Brain microvascular endothelial cell (primary cell): ENCODE results near the gene JAML.

Experiments
- DNase-seq: peaks from one replicate; pipeline ENCODE4 v3.0.0-alpha.2; 2020
- H3K27ac ChIP-seq: fragments of 250-450 bp; sonication (Bioruptor Pico); 2 replicates; pipeline ENCODE4 v1.5.1; 2020; ENCODE audit warnings: mild to moderate bottlenecking, moderate library complexity
- H3K27me3 ChIP-seq: fragments of 250-450 bp; sonication (Bioruptor Pico); replicated peaks from 2 replicates; pipeline ENCODE4 v1.5.1; 2020; ENCODE audit warnings: mild to moderate bottlenecking
- H3K36me3 ChIP-seq: fragments of 250-450 bp; sonication (Bioruptor Pico); replicated peaks from 2 replicates; pipeline ENCODE4 v1.5.1; 2020; ENCODE audit warnings: mild to moderate bottlenecking
- H3K4me3 ChIP-seq: 2 replicates; pipeline ENCODE4 v1.5.1; 2011; ENCODE audit warnings: low read depth, mild to moderate bottlenecking, control low read depth, low read length, moderate library complexity
- CTCF ChIP-seq: IDR thresholded peaks from 2 replicates; pipeline ENCODE4 v1.5.1; 2011; ENCODE audit warnings: low read depth, mild to moderate bottlenecking, moderate library complexity, low read length, control low read depth, inconsistent platforms; ENCODE audit errors: missing control alignments
- in situ Hi-C: cut with HindIII; loops from 2 replicates; pipeline ENCODE4 v1.10.0; 2017; ENCODE audit warnings: low sequenced_read_pairs, low pct_ligation_motif_present

The JAML gene

DNA sequence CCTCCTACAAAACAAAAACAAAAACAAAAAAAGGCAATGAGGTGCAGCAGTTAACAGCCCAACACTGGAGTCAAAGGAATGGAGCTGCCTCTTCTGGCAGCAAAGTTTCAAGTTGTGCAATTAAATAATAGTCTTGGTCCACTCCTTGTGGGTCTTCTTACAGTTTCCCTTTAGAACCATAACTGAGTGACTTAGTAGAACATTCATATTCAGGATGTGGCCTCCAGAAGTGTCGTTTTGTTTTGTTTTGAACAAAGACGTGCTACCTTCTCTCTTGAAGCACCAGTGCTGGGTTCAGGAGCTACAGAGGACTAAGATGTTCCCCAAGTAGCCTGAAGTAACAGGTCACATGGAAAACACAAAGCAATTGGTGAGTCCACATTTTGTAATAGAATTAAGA, 2.0 kb upstream of the JAML start:
- Histone ChIP-seq H3K4me3 (no peak overlapping the region), H3K27me3 (no peaks in the 10 kb centered on the region), H3K36me3 (no peaks in the 10 kb centered on the region), H3K27ac (no peak overlapping the region)
- no peak for DNase-seq
- no peak for TF ChIP-seq CTCF
- in situ Hi-C loops, result no loop called here

- TF ChIP-seq CTCF, result no peak
- no peaks in the 10 kb centered on the region for H3K36me3 ChIP-seq
- no peak for DNase-seq
- in situ Hi-C loops, result no loop called here
- no peak overlapping the region for H3K27ac ChIP-seq
- H3K27me3 ChIP-seq, result no peaks in the 10 kb centered on the region
- H3K4me3 ChIP-seq, result no peak overlapping the region
Observed at GRCh38 chr11:118226296-118226695, 1.5 kb upstream of the JAML start.

- Histone ChIP-seq H3K36me3 (no peaks in the 10 kb centered on the region), H3K4me3 (no peak overlapping the region), H3K27ac (no peak overlapping the region), H3K27me3 (no peaks in the 10 kb centered on the region)
- no peak for TF ChIP-seq CTCF
- in situ Hi-C loops, result no loop called here
- no peak for DNase-seq
Observed at GRCh38 chr11:118223992-118224391, 819 bp downstream of the JAML start.

GRCh38 chr11:118223570-118223969, 1.2 kb downstream of the JAML start:
- in situ Hi-C loops, result no loop called here
- no peak overlapping the region for H3K27ac ChIP-seq
- no peaks in the 10 kb centered on the region for H3K36me3 ChIP-seq
- no peak overlapping the region for H3K4me3 ChIP-seq
- no peak for DNase-seq
- TF ChIP-seq CTCF, result no peak
- H3K27me3 ChIP-seq, result no peaks in the 10 kb centered on the region

DNA sequence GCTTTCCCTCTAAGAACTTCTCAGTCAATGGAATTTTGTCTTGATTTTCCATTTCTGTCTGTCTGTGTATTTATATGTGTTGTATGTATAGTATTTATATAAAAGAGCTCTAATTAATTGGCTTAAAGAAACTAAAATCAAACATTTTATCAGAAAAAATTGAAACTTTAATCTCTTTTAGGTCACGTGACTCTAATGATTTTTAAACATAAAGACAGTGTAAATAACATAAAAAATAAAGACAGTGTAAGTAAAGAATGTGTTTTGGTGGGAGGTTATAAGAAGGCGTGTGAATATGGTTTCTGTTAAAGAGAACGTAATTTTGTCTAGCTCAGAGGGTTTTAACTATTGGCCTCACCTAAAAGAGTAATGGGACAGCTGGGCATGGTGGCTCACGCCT, 2.4 kb downstream of the JAML start:
- Histone ChIP-seq H3K27me3 (no peaks in the 10 kb centered on the region), H3K27ac (no peak overlapping the region), H3K36me3 (no peaks in the 10 kb centered on the region), H3K4me3 (no peak overlapping the region)
- in situ Hi-C loops, result no loop called here
- TF ChIP-seq CTCF, result no peak
- DNase-seq, result no peak

- DNase-seq, result no peak
- no peak overlapping the region for H3K4me3 ChIP-seq
- H3K36me3 ChIP-seq, result no peaks in the 10 kb centered on the region
- H3K27ac ChIP-seq, result no peak overlapping the region
- no peak for TF ChIP-seq CTCF
- no peaks in the 10 kb centered on the region for H3K27me3 ChIP-seq
- in situ Hi-C loops, result no loop called here
Observed at GRCh38 chr11:118221419-118221818, 3.4 kb downstream of the JAML start.
